COR-L47 (cell line): ENCODE data around the gene SYNJ2.
"Not testable (repeated sequence)": the region's sequence is repeated elsewhere in the genome, so short reads cannot be mapped to it uniquely, and the experiment has no call there.

ENCODE experiments used
- DNase-seq: peaks from one replicate; lab custom pipeline; 2025; lab: John Stamatoyannopoulos, UW

Gene SYNJ2, protein sequence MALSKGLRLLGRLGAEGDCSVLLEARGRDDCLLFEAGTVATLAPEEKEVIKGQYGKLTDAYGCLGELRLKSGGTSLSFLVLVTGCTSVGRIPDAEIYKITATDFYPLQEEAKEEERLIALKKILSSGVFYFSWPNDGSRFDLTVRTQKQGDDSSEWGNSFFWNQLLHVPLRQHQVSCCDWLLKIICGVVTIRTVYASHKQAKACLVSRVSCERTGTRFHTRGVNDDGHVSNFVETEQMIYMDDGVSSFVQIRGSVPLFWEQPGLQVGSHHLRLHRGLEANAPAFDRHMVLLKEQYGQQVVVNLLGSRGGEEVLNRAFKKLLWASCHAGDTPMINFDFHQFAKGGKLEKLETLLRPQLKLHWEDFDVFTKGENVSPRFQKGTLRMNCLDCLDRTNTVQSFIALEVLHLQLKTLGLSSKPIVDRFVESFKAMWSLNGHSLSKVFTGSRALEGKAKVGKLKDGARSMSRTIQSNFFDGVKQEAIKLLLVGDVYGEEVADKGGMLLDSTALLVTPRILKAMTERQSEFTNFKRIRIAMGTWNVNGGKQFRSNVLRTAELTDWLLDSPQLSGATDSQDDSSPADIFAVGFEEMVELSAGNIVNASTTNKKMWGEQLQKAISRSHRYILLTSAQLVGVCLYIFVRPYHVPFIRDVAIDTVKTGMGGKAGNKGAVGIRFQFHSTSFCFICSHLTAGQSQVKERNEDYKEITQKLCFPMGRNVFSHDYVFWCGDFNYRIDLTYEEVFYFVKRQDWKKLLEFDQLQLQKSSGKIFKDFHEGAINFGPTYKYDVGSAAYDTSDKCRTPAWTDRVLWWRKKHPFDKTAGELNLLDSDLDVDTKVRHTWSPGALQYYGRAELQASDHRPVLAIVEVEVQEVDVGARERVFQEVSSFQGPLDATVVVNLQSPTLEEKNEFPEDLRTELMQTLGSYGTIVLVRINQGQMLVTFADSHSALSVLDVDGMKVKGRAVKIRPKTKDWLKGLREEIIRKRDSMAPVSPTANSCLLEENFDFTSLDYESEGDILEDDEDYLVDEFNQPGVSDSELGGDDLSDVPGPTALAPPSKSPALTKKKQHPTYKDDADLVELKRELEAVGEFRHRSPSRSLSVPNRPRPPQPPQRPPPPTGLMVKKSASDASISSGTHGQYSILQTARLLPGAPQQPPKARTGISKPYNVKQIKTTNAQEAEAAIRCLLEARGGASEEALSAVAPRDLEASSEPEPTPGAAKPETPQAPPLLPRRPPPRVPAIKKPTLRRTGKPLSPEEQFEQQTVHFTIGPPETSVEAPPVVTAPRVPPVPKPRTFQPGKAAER (N-terminal part only)

DNA sequence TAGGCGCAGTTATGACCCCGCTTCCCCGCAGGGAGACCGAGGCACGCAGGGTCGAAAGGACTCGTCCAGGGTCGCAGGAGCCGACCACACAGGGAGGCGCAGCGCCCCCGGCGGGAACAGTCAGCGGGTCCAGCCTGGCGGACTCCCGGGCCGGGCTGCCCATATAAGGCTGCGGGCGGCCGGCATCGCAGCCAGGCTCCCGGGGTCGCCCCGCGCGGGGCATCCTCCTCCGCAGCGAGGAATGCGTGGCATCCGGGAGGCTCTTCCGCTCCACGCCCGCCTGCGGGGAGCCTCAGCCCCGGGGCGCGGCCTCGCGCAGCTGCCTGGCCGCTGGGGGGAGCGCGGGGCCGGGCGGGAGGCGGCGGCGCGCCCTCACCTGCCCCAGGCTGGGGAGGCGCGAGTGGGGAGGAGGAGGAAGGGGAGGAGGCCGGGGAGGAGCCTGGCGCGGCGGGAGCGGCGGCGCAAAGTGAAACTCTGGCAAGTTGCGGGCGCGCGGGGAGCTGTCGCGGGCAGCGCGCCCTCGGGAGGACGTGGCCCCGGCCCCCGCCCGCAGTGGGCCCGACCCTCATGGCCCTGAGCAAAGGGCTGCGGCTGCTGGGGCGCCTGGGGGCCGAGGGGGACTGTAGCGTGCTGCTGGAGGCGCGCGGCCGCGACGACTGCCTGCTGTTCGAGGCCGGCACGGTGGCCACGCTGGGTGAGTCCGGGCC is at the start of gene SYNJ2:
Gene SYNJ2, plus strand, starts transcription at position 469 of the 707 bp plus-strand sequence. Its CDS starts 99 bp downstream, at position 568.
- DNase-seq = peak; percentile 50

DNA sequence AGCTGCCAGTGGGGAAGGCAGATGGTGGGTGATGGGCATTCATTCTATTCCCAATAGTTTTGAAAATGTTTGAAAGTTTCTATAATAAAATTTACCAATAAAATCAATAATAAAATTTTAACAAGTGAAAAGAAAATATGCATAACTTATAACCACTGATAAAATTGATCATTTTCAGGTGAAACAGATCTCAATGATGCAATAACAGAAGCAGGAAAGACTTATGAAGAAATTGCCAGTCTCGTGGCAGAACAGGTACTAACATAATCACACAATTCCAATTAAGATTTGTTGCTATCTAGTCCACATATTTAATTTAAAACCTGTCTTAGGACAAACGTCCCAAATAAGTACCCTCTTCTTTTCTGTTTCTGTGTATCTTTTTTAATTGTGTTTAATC is 45.9 kb upstream of the SYNJ2 start:
- no peak for DNase-seq

DNA sequence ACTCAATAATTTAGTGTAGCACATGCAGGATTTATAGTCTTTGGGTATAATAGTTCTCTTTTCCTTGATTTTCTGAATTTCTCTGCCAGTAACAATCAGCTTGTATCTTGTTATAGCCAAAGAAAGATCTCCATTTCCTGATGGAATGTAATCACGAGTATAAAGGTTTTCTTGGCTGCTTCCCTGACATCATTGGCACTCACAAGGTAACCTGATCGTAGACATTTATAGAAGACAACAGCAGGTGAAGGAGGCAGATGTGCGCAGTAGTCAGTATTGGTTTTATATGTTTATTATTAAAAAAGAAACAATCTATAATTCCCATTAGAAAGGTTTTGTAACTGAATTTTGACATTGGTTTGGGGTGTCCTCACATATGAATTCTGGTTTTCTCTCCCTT is 44.3 kb upstream of the SYNJ2 start:
- no peak for DNase-seq

DNA sequence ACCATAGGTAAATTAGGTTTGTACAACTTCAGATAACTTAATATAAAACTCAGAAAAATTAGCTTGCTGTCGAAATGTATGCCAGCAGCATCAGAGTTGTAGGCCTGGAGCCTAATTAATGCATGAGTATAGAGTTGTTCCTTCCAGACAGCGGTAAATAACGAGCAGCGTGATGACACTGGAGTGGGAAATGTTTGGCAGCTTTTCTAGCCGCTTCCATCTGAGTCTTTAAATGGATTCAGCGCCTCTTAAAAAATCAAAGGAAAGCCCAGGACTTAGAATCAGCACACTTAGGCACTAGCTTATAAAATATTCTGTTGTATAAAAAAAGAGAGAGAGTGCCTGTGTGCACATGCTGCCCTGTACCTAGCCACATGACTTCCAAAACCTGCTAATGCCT is 43.7 kb upstream of the SYNJ2 start:
- DNase-seq = no peak

DNA sequence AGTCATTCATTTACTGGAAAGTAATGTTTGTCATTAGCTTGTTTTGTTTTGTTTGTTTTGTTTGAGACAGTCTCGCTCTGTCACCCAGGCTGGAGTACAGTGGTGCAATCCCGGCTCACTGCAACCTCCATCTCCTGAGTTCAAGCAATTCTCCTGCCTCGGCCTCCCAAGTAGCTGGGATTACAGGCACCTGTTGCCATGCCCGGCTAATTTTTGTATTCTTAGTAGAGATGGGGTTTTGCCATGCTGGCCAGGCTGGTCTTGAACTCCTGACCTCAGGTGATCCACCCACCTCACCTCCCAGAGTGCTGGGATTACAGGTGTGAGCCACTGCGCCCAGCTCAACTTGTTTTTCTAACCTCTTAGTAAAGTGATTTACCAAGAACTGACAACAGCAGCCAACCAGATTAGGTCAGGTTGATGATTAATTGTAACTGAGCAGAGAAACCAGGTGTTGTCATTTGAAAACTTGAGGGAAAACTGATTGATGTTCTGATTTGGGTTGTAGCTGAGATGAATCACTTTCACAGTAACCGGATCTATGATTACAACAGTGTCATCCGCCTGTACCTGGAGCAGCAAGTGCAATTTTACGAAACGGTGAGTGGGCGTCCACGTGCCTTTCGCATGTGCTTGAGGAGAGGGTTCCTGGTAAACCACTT is 41.2 kb upstream of the SYNJ2 start:
- DNase-seq = not testable (repeated sequence)

DNA sequence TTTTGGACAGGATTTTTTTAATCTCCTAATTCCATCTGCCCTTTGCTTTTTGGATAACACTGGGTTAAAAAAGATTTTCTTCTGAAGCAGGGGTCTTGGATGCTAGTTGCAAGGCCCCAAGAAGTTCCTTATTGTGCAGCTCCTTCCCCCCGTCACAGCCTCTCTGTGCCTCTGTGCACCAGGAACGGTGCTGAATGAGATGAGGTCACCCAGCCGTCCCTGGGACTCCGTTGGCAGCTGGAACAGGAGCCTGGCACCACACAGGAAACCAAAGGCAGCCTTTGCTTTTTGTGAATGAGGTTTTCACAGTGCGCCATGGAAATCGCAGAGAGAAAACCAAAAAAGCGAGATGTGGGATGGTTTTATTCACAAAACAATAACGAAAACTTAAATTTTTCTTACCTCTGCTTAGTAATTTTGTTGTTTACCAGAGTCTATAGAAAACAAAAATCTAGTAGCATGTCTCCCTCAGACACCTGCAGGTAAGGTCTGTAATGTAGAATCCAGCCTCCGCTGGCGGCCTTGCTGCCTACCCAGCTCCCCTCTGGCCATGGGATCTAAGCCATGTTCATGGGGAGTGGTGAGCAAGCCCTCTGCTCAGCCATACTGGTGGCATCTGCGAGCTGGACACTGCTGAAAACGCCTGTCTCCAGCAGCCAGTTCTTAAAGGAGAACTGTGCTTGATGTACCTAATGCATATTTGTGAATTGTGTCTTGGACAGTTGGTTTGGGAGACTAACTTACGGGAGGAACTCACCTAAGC is 40.4 kb upstream of the SYNJ2 start:
- DNase-seq = no peak

DNA sequence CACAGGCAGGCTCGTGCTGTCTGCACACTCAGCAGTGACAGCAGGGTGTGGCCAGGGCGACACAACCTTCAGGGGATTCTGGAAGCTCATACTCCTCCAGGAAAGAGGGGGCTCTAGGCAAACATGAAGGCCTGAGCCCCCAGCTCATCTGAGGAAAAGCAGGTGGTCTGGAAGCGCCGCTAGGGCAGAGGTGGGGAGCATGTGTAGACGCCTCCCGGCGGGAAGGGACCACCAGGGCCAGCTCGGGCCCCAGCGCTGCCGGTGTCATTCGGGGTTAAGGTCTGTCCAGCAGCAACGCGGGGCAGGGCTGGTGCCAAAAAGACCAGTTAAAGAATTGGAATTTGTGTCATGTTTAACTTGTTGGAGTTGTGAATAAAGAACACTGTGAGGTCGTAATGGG is 39.3 kb upstream of the SYNJ2 start:
- DNase-seq = no peak

DNA sequence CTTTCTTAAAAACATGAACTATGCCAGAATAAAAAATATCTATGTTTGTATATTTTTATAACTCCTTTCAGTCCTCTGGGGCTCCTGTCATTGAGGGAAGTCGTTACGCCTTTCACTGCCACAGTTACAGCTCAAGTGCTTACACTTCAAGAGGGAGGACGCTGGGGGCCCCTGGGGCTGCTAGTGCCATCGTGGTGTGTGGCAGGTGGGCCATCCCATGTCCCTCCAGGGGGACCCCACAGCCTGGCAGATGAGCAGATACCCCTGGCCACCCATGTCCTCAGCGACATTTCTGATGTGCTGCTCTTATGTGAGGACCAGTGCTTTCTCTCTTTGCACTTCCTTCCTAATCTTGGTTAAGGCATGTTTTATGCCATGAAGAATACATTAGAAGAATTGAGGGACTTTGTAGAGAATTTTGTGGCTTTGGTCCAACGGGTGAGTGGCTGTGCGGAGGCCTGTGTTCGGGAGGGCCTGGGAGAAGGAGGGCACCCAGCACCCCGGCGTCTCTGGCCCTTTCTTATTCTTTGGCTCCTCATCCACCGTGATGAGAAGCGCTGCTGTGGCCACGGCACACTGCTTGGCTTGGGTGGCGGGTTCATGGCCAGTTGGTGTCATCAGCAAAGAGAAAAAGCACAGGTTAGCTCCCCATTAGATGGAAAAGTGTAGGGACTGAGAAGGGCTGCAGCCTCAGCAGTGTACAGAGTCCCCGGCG is 38.3 kb upstream of the SYNJ2 start:
- DNase-seq = no peak

DNA sequence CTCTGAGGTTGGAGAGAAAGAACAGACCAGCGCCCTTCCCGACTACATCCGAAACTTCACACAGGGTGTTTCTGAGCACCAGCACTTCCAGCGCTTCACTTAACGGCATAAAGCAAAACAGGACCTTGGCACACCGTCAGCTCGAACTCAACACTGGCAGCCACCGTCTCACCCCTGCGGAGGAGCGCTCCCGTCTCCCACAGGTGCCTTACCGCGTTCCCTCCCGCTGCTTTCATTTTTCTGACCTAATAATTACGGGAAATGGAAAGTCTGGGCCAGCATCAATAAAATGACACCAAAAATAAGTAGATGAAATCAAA is 37.7 kb upstream of the SYNJ2 start:
- no peak for DNase-seq

DNA sequence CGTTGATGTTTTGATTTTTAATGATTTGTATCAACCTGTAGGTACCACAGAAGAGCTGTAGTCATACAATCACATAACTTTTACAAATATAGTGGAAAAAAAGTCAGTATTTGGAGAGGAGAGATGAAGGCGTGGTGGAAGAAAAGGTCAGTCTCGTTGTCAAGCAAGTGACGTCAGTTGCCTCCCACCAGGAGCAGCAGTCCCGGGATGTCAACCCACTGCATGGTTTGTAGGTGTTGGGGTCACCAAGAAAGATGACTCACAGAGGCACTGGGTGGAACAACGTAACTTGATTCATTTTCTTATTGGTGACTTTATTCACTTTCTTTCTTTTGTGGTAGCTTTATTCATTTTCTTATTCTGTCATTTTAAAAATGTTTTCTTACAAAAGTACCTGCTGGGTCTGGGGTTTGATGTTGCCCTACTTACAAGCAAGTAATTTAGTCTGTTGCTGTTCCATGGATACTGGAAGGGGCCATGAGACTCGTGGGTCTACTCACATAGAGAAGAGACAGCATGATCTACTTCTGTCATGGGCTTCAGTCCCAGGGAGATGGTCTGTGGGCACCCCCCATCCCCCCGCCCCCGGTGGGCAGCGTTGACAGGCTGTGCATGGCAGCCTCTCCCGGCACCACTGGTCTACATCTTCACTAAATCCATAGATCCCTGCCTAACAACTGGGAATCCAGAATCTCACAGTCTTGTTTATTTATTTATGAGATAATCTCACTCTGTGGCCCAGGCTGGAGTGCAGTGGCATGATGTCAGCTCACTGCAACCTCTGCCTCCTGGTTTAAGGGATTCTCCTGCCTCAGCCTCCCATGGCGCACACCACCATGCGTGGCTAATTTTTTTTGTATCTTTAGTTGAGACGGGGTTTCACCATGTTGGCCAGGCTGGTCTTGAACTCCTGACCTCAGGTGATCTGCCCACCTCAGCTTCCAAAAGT is 36.4 kb upstream of the SYNJ2 start:
- no peak for DNase-seq

DNA sequence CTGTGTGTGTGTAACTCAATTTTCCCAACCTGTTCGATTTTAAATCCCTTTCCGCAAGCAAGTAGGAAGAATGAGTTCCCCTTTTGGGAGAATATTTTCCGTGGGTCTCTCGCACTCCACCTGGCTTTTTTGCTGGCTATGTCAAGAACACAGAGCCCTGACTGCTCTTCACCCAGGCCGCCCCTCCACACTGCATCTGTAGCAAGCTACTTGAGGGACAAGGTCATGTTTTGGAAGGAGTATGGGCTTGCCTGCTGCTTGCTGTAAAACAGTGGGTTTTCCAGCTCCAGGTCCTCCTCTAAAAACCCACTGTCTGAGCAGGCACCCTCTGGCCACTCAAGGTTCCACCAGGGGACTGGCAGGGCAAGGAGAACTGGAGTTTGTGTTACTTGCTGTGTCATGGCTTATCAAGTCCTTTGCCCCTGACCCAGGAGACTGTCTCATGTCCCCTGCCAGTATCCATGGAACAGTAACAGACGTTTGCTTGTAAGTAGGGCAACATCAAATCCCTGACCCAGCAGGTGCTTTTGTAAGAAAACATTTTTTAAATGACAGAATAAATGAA is 35.5 kb upstream of the SYNJ2 start:
- no peak for DNase-seq

DNA sequence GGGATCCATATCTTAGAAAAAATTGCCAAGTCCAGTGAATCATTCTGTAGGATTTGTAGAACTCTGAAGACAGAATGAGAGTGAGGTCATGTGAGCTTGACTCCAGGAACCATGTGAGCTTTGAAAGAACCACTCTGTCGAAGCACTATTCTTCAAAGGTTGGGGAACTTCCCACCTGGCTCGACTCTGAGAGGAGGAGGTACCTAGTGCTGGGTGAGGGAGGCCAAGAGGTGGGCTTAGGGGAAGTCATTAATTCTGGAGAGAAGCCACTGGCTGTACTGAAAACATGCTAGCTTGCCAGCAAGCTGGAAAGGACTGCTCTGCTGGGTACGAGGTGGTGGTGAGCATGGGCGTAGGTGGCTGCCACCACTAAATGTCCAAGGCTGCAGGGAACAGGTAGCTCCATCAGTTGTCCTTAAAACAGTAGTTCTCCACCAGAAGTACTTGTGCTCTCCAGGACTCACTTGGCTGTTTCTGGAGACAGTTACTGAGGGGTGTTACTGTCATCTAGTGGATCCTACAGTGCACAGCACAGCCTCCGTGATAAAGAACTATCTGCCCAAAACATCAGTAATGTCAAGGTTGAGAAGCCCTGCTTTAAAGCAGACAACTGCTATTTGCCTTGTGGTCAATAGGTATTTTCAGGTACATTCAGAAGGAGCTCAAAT is 34.7 kb upstream of the SYNJ2 start:
- DNase-seq = peak; percentile 5

DNA sequence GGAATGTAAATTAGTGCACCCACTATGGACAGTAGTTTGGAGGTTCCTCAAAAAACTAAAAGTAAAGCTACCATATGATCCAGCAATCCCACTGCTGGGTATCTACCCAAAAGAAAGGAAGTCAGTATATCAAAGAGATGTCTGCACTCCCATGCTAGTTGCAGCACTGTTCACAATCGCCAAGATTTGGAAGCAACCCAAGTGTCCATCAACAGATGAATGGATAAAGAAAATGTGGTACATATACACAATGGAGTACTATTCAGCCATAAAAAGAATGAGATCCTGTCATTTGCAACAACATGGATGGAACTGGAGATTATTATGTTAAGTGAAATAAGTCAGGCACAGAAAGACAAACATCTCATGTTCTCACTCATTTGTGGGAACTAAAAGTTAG is 30.8 kb upstream of the SYNJ2 start:
- DNase-seq = not testable (repeated sequence)

DNA sequence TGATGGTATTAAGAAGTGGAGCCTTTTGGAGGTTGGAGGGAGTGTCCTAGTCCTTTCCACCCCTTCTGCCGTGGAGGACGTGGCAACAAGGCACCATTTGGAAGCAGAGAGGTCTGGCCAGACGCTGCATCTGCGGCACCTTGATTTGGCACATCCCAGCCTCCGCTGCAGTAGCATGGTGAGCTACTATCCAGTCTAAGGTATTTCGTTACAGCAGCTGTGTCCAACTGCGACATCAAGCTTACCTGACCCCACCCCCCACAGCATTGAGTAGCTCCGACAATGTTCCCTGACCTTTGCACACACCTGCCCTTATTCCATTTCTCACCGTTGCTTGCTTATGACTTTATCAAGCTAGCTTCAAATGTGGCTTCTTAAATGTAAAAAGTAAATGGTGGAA is 29.8 kb upstream of the SYNJ2 start:
- DNase-seq = no peak

DNA sequence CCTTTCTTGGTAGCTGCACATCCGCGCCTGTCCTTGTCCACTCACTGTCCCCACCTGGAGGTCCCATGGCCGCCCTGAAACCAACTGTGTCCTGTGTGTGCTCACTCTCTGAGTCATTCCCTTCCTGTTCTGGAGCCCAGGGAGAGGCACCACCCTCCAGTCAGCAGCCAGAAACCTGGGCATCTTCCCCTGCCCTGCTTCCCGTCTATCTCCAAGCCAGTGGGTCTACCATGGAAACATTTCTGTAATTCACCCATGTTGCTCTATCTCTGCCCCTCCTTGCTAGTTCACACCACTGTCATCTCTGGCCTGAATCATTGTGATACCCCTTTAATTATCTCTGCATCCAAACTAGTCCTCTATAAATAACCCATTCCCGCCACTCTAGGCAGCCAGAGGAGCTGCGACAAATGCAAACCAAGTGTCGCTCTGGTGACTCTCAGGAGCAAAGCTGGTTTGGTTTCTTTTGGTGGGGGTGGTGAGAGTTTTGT is 28.8 kb upstream of the SYNJ2 start:
- no peak for DNase-seq

DNA sequence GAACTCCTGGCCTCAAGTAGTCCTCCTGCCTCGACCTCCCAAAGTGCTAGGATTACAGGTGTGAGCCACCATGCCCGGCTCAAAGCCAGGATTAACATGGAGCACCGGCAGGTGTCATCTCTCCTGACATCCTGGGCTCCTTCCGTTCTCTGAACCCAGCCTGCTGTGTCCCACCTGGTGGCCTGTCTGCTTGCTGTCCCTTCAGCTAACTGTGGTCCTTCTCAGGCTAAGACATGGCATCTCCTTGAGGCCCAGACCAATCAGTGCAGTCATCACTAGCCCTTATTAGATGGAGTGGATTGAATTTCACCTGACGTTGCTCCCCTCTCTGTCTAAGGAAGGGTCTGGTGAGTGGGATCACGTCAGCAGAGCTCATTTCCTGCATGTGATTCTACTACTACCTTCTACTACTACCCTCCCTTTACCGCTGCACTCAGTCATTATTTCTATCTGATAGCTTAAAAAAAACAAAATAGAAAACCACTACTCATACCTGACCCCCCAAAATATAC is 28.0 kb upstream of the SYNJ2 start:
- DNase-seq = no peak
